Astrocyte (in vitro differentiated cells and primary cell): Measurements from ENCODE around the gene SPSB1.

Source experiments
- CTCF ChIP-seq: IDR thresholded peaks from 2 replicates; pipeline ENCODE4 v1.5.1; 2011; ENCODE audit warnings: low read depth, mild to moderate bottlenecking, inconsistent platforms, low read length, moderate library complexity; ENCODE audit not compliant: insufficient read depth
- EZH2 ChIP-seq: IDR thresholded peaks from 2 replicates; pipeline ENCODE4 v1.6.1; 2012; ENCODE audit warnings: mild to moderate bottlenecking, low read length, inconsistent platforms; ENCODE audit not compliant: insufficient read depth

- TF ChIP-seq CTCF, result no peak
- no peak for TF ChIP-seq EZH2
These were observed 75.1 kb downstream of the SPSB1 start for GRCh38 chr1:9367806-9368205.
